GM10266 (cell line): ENCODE measurements around the gene ZBTB9.
"Not testable (repeated sequence)": the region's sequence is repeated elsewhere in the genome, so short reads cannot be mapped to it uniquely, and the experiment has no call there.

Experiments
- DNase-seq: peaks from one replicate; pipeline ENCODE4 v3.0.0; 2012; ENCODE audit errors: extremely low spot score
- TF ChIP-seq, protein P1 (sequence below): IDR thresholded peaks from 2 replicates; pipeline ENCODE4 v1.5.1; 2012; ENCODE audit warnings: mild to moderate bottlenecking, low read depth; ENCODE audit not compliant: control insufficient read depth, insufficient read depth; ENCODE audit errors: missing control alignments

The ZBTB9 gene

DNA sequence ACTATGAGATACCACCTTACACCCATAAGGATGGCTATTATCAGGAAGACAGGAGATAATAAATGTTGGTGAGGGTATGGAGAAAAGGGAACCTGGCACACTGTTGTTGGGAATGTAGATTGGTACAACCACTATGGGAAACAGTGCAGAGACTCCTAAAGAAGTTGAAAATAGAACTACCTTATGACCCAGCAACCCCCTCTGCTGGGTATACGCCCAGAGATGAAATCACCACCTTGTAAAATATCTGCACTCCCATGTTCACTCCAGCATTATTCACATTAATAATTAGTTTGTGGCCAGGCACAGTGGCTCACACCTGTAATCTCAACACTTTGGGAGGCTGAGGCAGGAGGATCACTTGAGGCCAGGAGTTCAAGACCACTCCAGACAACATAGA lies 26.8 kb downstream of the ZBTB9 start:
- TF ChIP-seq, protein P1, sequence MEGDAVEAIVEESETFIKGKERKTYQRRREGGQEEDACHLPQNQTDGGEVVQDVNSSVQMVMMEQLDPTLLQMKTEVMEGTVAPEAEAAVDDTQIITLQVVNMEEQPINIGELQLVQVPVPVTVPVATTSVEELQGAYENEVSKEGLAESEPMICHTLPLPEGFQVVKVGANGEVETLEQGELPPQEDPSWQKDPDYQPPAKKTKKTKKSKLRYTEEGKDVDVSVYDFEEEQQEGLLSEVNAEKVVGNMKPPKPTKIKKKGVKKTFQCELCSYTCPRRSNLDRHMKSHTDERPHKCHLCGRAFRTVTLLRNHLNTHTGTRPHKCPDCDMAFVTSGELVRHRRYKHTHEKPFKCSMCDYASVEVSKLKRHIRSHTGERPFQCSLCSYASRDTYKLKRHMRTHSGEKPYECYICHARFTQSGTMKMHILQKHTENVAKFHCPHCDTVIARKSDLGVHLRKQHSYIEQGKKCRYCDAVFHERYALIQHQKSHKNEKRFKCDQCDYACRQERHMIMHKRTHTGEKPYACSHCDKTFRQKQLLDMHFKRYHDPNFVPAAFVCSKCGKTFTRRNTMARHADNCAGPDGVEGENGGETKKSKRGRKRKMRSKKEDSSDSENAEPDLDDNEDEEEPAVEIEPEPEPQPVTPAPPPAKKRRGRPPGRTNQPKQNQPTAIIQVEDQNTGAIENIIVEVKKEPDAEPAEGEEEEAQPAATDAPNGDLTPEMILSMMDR = no peak
- no peak for DNase-seq

DNA sequence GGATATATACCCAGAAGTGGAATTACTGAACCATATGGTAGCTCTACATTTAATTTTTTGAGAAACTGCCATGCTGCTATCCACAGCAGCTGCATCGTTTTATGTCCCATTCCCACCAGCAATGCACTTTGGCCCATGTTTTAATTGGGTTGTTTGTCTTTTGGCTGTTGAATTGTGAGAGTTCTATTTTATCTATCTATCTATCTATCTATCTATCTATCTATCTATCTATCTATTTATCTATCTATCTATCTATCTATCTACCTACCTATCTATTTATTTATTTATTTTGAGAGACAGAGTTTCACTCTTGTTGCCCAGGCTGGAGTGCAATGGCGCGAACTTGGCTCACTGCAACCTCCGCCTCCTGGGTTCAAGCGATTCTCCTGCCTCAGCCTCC lies 28.2 kb downstream of the ZBTB9 start:
- not testable (repeated sequence) for DNase-seq

DNA sequence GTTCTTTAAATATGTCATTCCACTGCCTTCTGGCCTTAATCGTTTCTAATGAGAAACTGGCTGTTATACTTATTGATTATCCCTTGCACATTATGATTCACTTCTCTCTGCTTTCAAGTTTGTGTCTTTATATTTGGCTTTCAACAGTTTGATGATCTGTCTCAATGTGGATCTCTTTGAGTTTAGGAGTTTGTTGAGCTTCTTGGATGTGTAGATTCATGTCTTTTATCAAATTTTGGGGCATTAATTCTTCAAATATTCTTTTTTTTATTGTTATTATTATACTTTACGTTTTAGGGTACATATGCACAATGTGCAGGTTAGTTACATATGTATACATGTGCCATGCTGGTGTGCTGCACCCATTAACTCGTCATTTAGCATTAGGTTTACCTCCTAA lies 29.3 kb downstream of the ZBTB9 start:
- DNase-seq = no peak
- TF ChIP-seq, protein P1 = no peak

- not testable (repeated sequence) for DNase-seq
Observed at GRCh38 chr6:33484673-33485262, 30.4 kb downstream of the ZBTB9 start.

- DNase-seq = not testable (repeated sequence)
Observed at GRCh38 chr6:33485680-33486079, 31.3 kb downstream of the ZBTB9 start.

GRCh38 chr6:33488339-33488738 lies 34.0 kb downstream of the ZBTB9 start:
- TF ChIP-seq, protein P1 = no peak
- DNase-seq = no peak

GRCh38 chr6:33490198-33490597 lies 35.8 kb downstream of the ZBTB9 start:
- no peak for DNase-seq
- TF ChIP-seq, protein P1 = no peak

DNA sequence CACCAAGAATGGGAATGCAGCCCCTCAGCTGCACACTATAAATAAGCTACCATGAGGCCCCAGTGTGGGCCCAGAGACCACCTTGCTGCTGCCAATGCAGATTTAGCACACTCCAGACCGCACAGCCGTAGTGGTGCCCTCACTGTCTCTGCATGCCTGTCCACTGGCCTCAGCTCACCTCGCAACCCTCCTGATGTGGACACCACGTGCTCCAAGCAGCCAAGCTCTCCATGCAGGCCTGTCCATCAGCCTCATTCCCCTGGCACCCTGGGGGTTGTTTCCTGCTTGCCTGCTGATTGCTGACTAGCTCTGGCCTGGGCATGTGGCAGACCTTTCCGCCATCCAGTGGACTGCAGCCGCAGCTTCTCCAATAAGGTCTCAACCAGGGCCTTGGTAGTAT lies 36.2 kb downstream of the ZBTB9 start:
- DNase-seq = no peak
- TF ChIP-seq, protein P1 = no peak

GRCh38 chr6:33492093-33492492 lies 37.7 kb downstream of the ZBTB9 start:
- no peak for DNase-seq
- TF ChIP-seq, protein P1 = no peak
